Stimulated activated CD8-positive, alpha-beta memory T cell treated with anti-CD3 and anti-CD28 coated beads, Interleukin-15, amount 100 ng/mL, for 48 hours (primary cell): Measurements from ENCODE around the gene ACSBG1.
"Not testable (repeated sequence)": the region's sequence is repeated elsewhere in the genome, so short reads cannot be mapped to it uniquely, and the experiment has no call there.

Experiments
- DNase-seq, 2 donors: peaks; one replicate each; pipeline ENCODE4 v3.0.0-alpha.2; 2020; ENCODE audit warnings: low read depth in 2 of 2

ACSBG1 gene

GRCh38 chr15:78251136-78251535 lies 16.8 kb upstream of the ACSBG1 start:
- no peak for DNase-seq

DNA sequence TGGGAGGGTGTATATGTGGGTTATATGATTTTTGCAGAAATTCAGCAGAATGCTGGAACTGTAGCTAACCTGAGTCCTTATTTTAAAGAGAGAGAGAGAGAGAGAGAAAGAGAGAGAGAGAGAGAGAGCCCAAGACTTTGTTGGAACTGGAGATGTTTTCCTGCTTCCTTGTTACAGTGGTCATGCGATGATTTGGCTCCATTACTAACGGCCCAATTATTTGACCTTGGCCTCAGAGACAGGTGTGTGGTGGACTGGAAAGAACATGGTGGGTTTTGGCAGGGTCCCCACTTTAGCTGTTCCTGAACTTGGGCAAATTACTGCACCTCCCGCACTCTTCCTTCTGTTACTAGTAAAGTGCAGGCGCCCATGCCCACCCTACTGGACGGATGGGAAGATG lies 14.8 kb upstream of the ACSBG1 start:
- DNase-seq = no peak

DNA sequence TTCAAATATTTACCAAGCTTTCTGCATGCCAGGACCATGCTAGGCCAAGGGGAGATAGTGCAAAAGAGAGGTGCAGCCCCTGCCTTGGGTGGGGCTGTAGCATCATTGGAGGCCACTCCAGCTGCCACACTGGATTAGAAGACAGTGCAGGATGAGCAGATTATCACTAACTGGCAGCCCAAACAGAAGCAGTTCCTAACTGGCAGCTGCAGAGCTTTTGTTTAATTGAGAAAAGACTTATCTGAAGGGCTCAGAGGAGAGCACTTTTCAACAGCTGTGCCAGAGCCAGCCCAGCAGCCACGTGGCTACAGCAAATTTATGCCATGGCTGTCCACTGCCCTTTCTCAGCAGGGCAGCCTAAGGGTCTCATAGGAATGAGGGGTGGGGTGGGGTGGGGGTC lies 13.5 kb upstream of the ACSBG1 start:
- DNase-seq = no peak

DNA sequence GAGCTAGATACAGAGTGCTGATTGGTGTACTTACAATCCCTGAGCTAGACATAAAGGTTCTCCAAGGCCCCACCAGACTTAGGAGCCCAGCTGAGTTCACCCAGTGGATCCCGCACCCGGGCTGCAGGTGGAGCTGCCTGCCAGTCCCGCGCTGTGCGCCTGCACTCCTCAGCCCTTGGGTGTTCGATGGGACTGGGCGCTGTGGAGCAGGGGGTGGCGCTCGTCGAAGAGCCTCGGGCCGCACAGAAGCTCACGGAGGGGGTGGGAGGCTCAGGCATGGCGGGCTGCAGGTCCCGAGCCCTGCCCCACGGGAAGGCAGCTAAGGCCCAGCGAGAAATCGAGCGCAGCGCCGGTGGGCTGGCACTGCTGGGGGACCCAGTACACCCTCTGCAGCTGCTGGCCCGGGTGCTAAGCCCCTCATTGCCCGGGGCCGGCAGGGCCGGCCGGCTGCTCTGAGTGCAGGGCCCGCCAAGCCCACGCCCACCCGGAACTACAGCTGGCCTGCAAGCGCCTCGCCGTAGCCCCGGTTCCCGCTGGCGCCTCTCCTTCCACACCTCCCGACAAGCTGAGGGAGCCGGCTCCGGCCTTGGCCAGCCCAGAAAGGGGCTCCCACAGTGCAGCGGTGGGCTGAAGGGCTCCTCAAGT lies 11.7 kb upstream of the ACSBG1 start:
- DNase-seq = not testable (repeated sequence)

- not testable (repeated sequence) for DNase-seq
These were observed 11.0 kb upstream of the ACSBG1 start for GRCh38 chr15:78245392-78245791.

DNA sequence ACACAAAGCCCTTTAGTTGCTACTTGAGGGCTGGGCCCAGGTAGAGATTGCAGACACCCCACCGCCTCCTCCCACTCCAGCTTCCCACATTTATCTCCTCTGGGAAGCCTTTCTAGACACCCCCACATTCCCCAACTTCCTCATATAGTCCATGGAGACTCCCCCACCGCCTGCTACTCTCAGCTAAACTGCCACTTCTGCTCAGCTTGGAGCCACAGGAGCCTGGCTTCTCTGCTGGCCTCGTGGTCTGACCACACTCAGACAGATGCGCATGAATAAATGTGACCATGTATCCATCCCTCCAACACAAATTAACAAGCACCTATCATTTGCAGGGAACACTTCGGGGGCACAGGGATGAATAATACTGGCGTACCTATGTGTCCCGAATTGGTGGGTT lies 10.5 kb upstream of the ACSBG1 start:
- no peak for DNase-seq

- DNase-seq = no peak
These were observed 9.7 kb upstream of the ACSBG1 start for GRCh38 chr15:78244101-78244500.

- no peak for DNase-seq
These were observed 9.2 kb upstream of the ACSBG1 start for GRCh38 chr15:78243491-78243941.

GRCh38 chr15:78243058-78243457 lies 8.7 kb upstream of the ACSBG1 start:
- DNase-seq = no peak

- DNase-seq = no peak
These were observed 7.8 kb upstream of the ACSBG1 start for GRCh38 chr15:78242128-78242527.

DNA sequence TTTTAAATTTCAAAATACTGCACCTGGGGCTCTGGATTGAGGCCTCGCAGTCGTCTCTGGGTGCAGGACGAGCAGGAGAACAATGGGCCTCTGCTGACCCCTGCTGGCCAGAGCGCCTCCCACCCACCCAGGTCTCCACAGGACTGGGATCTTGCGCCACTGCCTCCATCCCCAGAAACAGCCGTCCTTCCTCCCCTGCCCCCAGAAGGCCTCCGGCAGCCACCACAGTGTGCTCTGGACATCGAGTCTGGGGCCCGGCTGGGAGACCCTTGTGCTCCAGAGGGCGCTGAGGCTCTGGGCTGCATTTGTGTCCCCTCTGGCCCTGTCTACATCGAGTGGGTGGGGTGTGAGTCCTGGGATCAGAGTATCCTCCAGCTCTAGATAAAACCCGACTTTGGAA lies 6.7 kb upstream of the ACSBG1 start:
- peak; percentile 65 to 68 for DNase-seq

- DNase-seq = no peak
These were observed 5.4 kb upstream of the ACSBG1 start for GRCh38 chr15:78239811-78240210.

GRCh38 chr15:78237146-78237545 lies 2.8 kb upstream of the ACSBG1 start:
- DNase-seq = no peak

- no peak for DNase-seq
These were observed 2.1 kb upstream of the ACSBG1 start for GRCh38 chr15:78236491-78236890.

DNA sequence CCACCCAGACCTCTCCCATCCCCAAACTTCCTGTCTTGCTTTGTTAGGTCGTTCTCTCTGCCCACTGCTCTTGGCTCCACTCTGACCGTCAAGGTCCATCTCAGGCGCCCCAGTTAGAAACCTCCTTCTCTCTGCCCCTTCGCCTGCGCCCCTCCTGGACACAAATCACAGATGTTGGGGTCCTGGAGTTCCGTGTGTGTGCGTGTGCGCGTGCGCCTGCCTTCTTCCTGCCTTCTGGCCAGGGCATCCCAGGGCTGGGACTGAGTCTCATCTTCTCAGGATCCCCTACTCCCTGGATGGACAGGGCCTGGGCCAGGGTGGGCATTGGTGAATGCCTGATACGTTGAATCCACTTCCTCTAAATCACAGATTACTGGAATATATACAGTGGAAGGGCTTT lies 869 bp downstream of the ACSBG1 start:
- DNase-seq = no peak

- no peak for DNase-seq
These were observed 1.4 kb downstream of the ACSBG1 start for GRCh38 chr15:78232951-78233350.

- DNase-seq = no peak
These were observed 4.6 kb downstream of the ACSBG1 start for GRCh38 chr15:78229431-78230406.

GRCh38 chr15:78228356-78228996 lies 5.9 kb downstream of the ACSBG1 start:
- DNase-seq = no peak

DNA sequence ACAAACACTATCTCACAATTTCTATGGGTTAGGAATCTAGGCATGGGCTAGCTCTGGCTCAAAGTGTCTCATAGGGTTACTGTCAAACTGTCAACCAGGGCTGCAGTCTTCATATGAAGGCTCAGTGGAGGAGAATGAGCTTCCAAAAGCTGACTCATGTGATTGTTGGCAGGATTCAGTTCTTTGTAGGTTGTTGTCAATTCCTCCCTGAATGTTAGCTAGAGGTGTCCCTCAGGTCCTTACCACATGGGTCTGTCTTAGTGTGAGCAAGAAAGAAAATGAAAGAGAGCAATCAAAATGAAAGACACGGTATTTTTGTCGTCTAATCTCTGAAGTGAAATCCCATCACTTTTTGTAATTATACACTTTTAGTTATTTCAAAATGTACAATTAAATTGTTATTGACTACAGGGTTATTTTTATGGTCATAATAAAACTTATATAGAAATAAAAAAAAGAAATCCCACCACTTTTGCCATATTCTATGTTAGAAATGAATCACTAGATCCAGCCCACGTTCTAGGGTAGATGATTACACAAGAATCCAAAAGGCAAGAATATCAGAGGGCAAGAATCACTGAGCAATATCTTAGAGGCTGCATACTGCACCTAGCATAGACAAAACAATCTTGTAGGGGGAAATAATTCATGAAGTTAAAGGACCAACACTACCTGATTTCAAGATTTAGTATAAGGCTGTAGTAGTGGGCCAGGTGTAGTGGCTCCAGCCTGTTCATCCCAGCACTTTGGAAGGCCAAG lies 8.4 kb downstream of the ACSBG1 start:
- no peak for DNase-seq

GRCh38 chr15:78224023-78224411 lies 10.3 kb downstream of the ACSBG1 start:
- no peak for DNase-seq

DNA sequence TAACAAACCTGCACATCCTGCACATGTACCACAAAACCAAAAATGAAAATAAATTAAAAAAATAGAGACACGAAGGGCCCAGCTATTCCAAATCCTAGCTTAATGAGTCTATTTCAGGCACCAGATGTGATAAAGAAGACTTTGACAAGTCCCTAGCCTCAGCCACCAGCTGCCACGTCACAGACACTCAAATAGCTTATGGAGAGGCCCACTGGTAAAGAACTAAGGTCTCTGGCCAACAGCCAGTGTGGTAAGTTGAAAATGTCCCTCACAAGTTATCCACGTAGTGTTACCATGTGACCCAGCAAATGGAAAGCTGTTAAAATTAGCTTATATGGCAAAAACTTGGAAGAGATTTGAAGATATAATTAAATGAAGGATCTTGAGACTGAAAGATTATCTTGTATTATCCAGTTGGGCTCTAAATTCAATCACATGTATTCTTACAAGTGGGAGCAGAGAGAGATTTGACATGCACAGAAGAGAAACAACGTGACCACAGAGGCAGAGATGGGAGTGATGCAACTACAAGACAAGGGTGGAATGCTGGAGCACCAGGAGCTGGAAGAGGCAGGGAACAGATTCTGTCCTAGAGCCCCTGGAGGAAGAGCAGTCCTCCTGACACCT lies 10.9 kb downstream of the ACSBG1 start:
- no peak for DNase-seq
